LHCN-M2 (cell line): ENCODE data around the gene MBD5. TPM values are rescaled to one million over a fixed set of nuclear protein-coding genes. Genes with fewer than 3 reads are reported as not detected.

Experiments
- DNase-seq: peaks from one replicate; pipeline ENCODE4 v3.0.0-alpha.2; 2012; ENCODE audit warnings: low read depth
- total RNA-seq: library from RNA; depleted of rRNA; stranded (reverse); fragments of >200 nt; gene quantifications from 2 replicates; pipeline ENCODE4 v1.2.3, GENCODE V29; 2014

MBD5 gene
- total RNA-seq, 1 experiment from 2014 or later, result 15.6 TPM

DNA sequence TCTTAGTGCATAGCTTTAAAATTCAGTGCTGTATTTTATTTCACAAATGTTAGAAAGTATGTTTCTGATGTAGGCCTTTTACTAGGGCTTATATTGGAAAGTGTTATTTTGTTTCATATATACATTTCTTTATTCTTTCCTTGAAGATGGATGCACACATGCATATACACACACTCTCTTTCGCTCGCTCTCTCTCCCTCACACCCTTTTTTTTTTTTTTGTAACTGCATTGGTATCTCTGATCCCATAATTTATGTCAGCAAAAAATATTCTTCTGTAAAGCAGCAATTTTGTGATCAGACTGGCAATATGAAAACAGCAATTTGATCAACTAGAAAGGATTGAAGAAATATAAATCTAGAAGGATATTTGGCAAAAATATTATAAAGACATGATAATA lies 2.0 kb downstream of the MBD5 start:
- no peak for DNase-seq

- DNase-seq, result no peak
These were observed 3.0 kb downstream of the MBD5 start for GRCh38 chr2:148023861-148024260.

DNA sequence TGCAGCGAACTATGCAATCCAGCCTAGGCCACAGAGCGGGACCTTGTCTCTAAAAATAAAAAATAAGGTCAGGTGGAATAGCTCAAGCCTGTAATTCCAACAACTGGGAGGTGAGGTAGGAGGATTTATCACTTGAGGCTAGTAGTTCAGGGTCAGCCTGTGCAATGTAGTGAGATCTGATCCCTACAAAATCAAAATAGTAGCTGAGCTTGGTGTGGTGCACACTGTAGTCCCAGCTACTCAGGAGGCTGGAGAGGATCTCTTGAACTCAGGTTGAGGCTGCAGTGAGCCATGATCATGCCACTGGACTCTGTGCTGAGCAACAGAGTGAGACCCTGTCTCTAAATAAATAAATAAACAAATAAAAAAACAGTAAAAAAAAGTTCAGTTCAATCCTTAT lies 5.7 kb downstream of the MBD5 start:
- no peak for DNase-seq

DNA sequence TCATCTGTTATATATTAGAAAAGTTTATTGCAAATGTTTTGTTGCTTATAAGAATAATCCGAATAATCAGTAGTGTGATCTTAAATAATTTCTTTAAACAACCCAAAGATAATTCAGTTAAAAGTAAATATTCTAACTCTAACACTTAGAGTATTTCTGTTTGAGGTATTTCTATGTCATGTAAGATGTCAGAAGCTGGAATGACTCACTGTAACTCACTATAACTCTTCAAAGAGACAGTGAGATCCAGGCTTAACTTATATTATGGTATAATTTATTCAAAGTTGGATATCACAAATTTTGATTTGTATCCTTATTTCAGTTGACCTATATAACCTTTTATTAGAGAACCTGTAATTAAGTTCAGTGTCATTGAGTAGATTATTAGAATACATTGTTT lies 6.9 kb downstream of the MBD5 start:
- DNase-seq, result no peak

DNA sequence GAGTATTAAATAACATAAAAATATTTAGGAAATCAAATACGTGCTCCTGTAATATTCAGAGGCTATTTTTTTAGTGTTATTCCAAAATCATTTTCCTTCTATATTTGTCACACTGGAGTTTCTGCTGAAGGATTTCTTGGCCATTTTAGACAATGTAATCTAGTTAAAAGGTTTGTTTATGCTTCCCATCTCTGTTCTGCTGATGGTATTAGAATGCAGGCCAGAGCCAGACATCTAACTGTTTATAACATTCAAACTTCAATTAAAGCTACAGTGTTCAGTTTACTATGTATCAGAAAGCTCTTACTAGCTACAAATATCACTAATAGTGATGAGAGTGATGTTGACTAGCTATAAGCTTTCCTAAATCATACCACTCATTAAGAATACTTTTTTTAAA lies 7.9 kb downstream of the MBD5 start:
- no peak for DNase-seq

DNA sequence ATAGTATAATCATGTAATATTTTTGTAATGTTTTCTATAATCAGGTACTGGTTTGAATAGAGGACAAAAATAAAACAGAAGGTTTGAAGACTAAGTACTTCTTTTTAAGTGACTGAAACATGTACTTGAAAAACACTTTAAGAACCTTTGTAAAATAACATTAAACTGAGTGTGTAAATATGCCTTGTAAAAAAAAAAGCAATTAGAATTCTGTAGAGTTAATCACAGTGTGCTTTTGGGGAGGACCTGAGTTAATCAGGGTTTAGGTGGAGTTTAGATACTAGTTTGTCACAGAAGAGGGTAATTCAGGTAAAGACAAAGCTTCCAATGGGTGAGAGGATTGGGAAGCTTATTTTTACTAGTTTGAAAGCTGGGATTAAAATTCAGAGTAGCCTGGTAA lies 10.3 kb downstream of the MBD5 start:
- no peak for DNase-seq

DNA sequence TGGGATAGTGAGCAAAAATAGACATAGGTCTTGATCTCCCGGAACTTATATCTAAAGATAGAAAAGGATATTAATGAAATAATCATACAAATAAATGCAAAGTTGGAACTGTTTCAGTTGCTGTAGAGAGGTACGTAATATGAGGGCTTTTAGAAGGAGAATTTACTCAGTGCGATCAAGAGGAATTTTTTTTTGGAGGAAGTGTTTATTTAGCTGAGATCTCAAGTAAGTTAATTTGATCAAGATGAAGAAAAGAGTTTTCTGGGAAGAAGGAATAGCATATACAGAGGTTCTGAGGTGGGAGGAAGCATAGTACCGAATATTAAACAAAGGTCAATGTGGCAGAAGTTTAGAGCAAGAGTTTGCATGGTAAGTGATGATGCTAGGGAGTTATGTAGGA lies 11.3 kb downstream of the MBD5 start:
- DNase-seq, result no peak

DNA sequence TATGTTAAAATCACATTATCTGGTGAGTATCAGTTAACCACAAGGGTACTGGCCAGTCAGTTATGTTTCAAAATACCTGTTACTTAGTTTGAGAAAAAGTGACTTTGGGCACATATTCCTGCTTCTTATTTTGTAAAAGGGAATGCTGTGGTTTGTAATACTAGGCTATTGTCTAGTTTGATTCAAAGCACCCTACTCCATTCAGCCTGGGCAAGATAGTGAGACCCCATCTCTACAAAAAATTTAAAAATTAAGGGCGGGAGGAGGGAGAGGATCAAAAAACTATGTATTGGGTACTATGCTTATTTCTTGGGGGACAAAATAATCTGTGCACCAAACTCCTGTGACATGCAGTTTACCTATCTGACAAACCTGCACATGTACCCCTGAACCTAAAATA lies 18.9 kb downstream of the MBD5 start:
- no peak for DNase-seq

GRCh38 chr2:148042219-148042618 lies 21.3 kb downstream of the MBD5 start:
- no peak for DNase-seq

GRCh38 chr2:148044322-148044721 lies 23.4 kb downstream of the MBD5 start:
- DNase-seq, result no peak

GRCh38 chr2:148046802-148047201 lies 25.9 kb downstream of the MBD5 start:
- DNase-seq, result no peak

DNA sequence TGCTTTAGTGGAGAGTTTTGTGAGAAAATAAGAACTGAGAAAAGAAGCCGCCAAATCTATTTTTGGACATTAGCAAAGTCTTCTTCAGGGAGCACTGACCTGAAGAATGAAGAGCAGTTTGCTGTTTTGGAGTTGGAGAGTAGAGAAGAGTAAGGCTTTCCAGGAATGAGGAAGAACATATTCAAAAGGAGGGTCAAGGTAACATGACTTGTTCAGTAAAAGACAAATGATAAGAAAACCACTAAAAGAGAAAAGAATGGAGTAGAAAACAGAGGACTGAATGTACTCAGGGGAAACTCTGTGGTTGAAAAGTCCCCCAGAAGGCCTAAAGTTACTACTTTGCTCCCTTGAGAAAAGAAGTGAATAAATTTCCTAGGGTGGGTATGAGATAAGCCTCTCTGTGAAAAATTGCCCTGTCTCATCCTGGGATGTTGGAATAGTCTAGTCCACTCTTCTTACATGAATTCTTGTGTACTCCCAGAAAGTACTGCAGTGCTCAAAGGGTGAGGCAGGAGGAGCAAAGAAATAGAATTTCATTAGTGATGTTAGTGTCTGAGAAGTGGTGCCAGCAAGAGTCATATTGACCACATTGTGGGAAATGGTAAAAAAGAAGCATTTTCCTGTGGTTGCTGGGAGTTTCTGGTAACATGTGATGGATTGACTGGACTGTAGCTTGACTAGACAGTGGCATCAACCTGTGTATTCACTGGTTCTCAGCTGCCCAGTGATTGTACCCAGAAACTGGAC lies 27.8 kb downstream of the MBD5 start:
- DNase-seq, result peak; percentile 64

- DNase-seq, result no peak
These were observed 28.4 kb downstream of the MBD5 start for GRCh38 chr2:148049284-148049683.

DNA sequence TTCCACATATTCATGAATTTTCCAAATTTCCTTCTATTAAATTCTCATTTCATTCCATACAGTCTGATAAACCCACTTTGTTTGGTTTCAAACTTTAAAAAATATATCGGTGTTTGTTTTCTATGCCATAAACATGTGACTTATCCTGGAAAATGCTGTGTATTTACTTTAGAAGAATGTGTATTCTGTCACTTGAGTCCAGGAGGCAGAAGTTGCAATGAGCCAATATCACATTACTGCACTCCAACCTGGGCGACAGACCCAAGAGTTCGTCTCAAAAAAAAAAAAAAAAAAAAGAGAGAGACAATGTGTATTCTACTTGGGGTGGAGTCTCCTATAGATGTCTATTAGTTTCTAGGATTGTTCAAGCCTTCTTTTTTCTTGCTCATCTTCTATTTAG lies 31.8 kb downstream of the MBD5 start:
- DNase-seq, result no peak

DNA sequence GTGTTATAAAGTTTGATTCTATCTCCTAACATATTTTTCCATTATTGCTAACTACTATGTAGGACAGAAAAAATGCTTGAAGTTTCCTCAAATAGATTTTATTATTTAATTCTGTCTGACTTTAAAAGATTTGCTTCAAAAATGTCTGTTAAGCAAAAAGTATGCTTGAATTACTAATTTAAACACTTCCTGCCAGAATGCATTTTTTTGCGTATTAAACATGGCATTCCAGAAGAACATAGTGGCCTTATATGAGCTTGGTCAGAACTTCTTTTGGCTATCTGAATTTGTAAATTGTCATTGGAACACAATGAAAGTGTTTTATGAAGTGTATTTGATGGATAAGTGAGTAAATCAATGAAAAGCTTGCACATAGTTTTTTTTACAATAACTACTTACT lies 37.8 kb downstream of the MBD5 start:
- no peak for DNase-seq

GRCh38 chr2:148063633-148064032 lies 42.7 kb downstream of the MBD5 start:
- no peak for DNase-seq

- DNase-seq, result no peak
These were observed 45.0 kb downstream of the MBD5 start for GRCh38 chr2:148065936-148066335.

- no peak for DNase-seq
These were observed 46.9 kb downstream of the MBD5 start for GRCh38 chr2:148067801-148068200.

- no peak for DNase-seq
These were observed 50.5 kb downstream of the MBD5 start for GRCh38 chr2:148071351-148071750.

- peak; percentile 5 for DNase-seq
These were observed 75.1 kb downstream of the MBD5 start for GRCh38 chr2:148096012-148096411.

DNA sequence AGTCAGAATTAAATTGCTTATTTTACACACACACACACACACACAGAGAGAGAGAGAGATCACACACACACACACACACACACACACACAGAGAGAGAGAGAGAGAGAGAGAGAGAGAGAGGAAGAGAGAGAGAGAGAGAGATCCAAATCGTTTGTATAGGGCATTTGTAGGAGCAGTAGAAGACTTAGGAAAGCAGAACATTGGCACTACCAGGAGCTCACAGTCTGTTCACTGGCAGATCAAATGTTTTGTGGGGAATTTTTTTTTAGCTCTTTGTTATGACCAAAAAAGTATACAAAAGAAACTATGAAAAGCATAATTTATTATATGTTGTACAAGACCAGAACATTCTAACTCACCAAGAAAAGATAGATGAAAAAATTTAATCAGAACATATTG lies 81.8 kb downstream of the MBD5 start:
- no peak for DNase-seq

GRCh38 chr2:148103946-148104345 lies 83.1 kb downstream of the MBD5 start:
- no peak for DNase-seq

GRCh38 chr2:148106331-148106730 lies 85.4 kb downstream of the MBD5 start:
- peak; percentile 28 for DNase-seq

DNA sequence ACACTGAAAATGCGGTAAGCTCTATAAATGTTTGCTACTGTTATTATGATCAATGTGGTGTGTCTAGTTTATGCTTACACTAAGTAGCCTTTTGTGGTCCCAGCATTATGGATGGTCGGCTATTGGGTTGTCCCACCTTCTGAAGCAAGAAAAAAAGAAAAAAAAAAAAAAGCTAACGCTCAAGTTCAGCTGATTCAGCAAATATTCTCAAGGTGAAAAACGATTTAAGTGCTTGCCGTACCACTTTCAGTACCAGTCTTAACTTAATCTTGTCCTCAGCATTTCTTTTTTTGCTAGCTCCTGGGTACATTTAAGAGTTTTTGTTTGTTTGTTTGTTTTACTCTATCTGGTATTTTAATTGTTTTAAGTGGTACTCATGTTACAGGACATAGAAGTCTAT lies 87.5 kb downstream of the MBD5 start:
- no peak for DNase-seq
